GM21423 (cell line): Measurements from ENCODE around the gene USPL1.
"Not testable (repeated sequence)": the region's sequence is repeated elsewhere in the genome, so short reads cannot be mapped to it uniquely, and the experiment has no call there.

Experiments
- ATAC-seq: cut with Tn5 transposase; IDR thresholded peaks from one replicate; pipeline ENCODE4 v1.9.1; 2021; ENCODE audit warnings: mild to moderate bottlenecking, moderate library complexity; ENCODE audit not compliant: unreplicated experiment

The USPL1 gene

GRCh38 chr13:30615866-30616541 is 1.7 kb upstream of the USPL1 start:
- no peak for ATAC-seq

GRCh38 chr13:30616927-30617314 is 799 bp upstream of the USPL1 start:
- peak; percentile 21 for ATAC-seq

GRCh38 chr13:30618186-30618929 is 638 bp downstream of the USPL1 start:
- peak; percentile 1 for ATAC-seq

GRCh38 chr13:30618930-30619279 is 1.2 kb downstream of the USPL1 start:
- no peak for ATAC-seq

GRCh38 chr13:30619731-30620130 is 2.0 kb downstream of the USPL1 start:
- no peak for ATAC-seq

GRCh38 chr13:30620941-30621340 is 3.2 kb downstream of the USPL1 start:
- no peak for ATAC-seq

- ATAC-seq = no peak
Observed at GRCh38 chr13:30622551-30622950, 4.8 kb downstream of the USPL1 start.

- ATAC-seq = no peak
Observed at GRCh38 chr13:30623392-30623791, 5.7 kb downstream of the USPL1 start.

GRCh38 chr13:30624630-30625029 is 6.9 kb downstream of the USPL1 start:
- ATAC-seq = no peak

- no peak for ATAC-seq
Observed at GRCh38 chr13:30629527-30629926, 11.8 kb downstream of the USPL1 start.

- ATAC-seq = no peak
Observed at GRCh38 chr13:30633861-30634260, 16.1 kb downstream of the USPL1 start.

GRCh38 chr13:30634838-30635237 is 17.1 kb downstream of the USPL1 start:
- no peak for ATAC-seq

- ATAC-seq = no peak
Observed at GRCh38 chr13:30638301-30638700, 20.6 kb downstream of the USPL1 start.

GRCh38 chr13:30639671-30640070 is 22.0 kb downstream of the USPL1 start:
- ATAC-seq = no peak

GRCh38 chr13:30641173-30641572 is 23.5 kb downstream of the USPL1 start:
- not testable (repeated sequence) for ATAC-seq

GRCh38 chr13:30645629-30646028 is 27.9 kb downstream of the USPL1 start:
- ATAC-seq = no peak

- ATAC-seq = no peak
Observed at GRCh38 chr13:30647420-30647819, 29.7 kb downstream of the USPL1 start.

- no peak for ATAC-seq
Observed at GRCh38 chr13:30647824-30648521, 30.3 kb downstream of the USPL1 start.

- no peak for ATAC-seq
Observed at GRCh38 chr13:30648522-30649012, 30.8 kb downstream of the USPL1 start.

GRCh38 chr13:30651648-30652047 is 33.9 kb downstream of the USPL1 start:
- not testable (repeated sequence) for ATAC-seq

GRCh38 chr13:30652746-30653386 is 35.1 kb downstream of the USPL1 start:
- ATAC-seq = no peak
